ENCODE data around the gene PEX26. TPM values are rescaled to one million over a fixed set of nuclear protein-coding genes. Genes with fewer than 3 reads are reported as not detected.

The PEX26 gene
- total and polyA plus RNA-seq, 2 of the 13 experiments (the other 11 are each of a cell fraction or from before 2014, with no cell fraction given) = 10.6 to 25.1 TPM

- H2AFZ ChIP-seq (ENCODE audit: low read length) = no peak overlapping the region
- BruUV-seq (replicated peaks) = no TSS peak
- ATAC-seq = no peak
- no peaks in the 10 kb centered on the region for H3K79me2 ChIP-seq (ENCODE audit: insufficient read depth, low read length)
- no peak overlapping the region for H3K4me3 ChIP-seq (replicated peaks in 1 of 3; ENCODE audit: insufficient read depth in 1 of 3, low read depth in 2 of 3, low read length in 3 of 3)
- no peaks in the 10 kb centered on the region for H4K20me1 ChIP-seq (ENCODE audit: insufficient read depth, low read length)
- no peak for FAIRE-seq
- no peaks in the 10 kb centered on the region for H3K9me3 ChIP-seq (ENCODE audit: low read length)
- no peak overlapping the region for H3K9ac ChIP-seq (ENCODE audit: insufficient read depth, low read depth, low read length)
- no peaks in the 10 kb centered on the region for H3K27me3 ChIP-seq (ENCODE audit: control insufficient read depth in 1 of 2, insufficient read depth in 2 of 2, low read length in 2 of 2)
- H3K27ac ChIP-seq (ENCODE audit: extremely low read length, insufficient read depth, low read length) = no peak overlapping the region
- no peak overlapping the region for H3K4me2 ChIP-seq (ENCODE audit: low read depth, low read length)
- no peak for TF ChIP-seq HNRNPLL (IDR thresholded peaks at IDR 0.05; ENCODE audit: low read depth, low read length, poor library complexity, severe bottlenecking)
- TF ChIP-seq ZNF484 (CRISPR knock-in tag; IDR thresholded peaks at IDR 0.05; ENCODE audit: borderline replicate concordance, low read depth) = no peak
- TF ChIP-seq ZNF468 (CRISPR knock-in tag; IDR thresholded peaks at IDR 0.05) = no peak
- TF ChIP-seq, protein P1, sequence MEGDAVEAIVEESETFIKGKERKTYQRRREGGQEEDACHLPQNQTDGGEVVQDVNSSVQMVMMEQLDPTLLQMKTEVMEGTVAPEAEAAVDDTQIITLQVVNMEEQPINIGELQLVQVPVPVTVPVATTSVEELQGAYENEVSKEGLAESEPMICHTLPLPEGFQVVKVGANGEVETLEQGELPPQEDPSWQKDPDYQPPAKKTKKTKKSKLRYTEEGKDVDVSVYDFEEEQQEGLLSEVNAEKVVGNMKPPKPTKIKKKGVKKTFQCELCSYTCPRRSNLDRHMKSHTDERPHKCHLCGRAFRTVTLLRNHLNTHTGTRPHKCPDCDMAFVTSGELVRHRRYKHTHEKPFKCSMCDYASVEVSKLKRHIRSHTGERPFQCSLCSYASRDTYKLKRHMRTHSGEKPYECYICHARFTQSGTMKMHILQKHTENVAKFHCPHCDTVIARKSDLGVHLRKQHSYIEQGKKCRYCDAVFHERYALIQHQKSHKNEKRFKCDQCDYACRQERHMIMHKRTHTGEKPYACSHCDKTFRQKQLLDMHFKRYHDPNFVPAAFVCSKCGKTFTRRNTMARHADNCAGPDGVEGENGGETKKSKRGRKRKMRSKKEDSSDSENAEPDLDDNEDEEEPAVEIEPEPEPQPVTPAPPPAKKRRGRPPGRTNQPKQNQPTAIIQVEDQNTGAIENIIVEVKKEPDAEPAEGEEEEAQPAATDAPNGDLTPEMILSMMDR (CRISPR knock-in tag; IDR thresholded peaks at IDR 0.05) = peak; percentile 50
- no peak for TF ChIP-seq PTBP1 (IDR thresholded peaks at IDR 0.05; ENCODE audit: low read depth, low read length, poor library complexity, severe bottlenecking)
- TF ChIP-seq, protein P2, sequence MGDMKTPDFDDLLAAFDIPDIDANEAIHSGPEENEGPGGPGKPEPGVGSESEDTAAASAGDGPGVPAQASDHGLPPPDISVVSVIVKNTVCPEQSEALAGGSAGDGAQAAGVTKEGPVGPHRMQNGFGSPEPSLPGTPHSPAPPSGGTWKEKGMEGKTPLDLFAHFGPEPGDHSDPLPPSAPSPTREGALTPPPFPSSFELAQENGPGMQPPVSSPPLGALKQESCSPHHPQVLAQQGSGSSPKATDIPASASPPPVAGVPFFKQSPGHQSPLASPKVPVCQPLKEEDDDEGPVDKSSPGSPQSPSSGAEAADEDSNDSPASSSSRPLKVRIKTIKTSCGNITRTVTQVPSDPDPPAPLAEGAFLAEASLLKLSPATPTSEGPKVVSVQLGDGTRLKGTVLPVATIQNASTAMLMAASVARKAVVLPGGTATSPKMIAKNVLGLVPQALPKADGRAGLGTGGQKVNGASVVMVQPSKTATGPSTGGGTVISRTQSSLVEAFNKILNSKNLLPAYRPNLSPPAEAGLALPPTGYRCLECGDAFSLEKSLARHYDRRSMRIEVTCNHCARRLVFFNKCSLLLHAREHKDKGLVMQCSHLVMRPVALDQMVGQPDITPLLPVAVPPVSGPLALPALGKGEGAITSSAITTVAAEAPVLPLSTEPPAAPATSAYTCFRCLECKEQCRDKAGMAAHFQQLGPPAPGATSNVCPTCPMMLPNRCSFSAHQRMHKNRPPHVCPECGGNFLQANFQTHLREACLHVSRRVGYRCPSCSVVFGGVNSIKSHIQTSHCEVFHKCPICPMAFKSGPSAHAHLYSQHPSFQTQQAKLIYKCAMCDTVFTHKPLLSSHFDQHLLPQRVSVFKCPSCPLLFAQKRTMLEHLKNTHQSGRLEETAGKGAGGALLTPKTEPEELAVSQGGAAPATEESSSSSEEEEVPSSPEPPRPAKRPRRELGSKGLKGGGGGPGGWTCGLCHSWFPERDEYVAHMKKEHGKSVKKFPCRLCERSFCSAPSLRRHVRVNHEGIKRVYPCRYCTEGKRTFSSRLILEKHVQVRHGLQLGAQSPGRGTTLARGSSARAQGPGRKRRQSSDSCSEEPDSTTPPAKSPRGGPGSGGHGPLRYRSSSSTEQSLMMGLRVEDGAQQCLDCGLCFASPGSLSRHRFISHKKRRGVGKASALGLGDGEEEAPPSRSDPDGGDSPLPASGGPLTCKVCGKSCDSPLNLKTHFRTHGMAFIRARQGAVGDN (CRISPR knock-in tag; IDR thresholded peaks at IDR 0.05) = peak; percentile 35
- no peak for TF ChIP-seq POLR2AphosphoS5 (IDR thresholded peaks at IDR 0.05; ENCODE audit: low read depth, low read length)
- no peaks in the 10 kb centered on the region for H3K36me3 ChIP-seq (replicated peaks in 1 of 2; ENCODE audit: control insufficient read depth in 1 of 2, insufficient read depth in 2 of 2, low read length in 2 of 2)
- no peak for DNase-seq (ENCODE audit: low spot score)
- in situ Hi-C loops (cut with HindIII; ENCODE audit: extremely low pct_ligation_motif_present, low pct_unique_long_range_greater_than_20kb) (no loop called here), intact Hi-C loops (cut with micrococcal nuclease; ENCODE audit: unreplicated experiment) (no loop called here)
- H3K4me1 ChIP-seq (ENCODE audit: insufficient read depth, low read length) = peaks cover 74% of the 10 kb centered on the region
- CTCF ChIA-PET (ENCODE audit: low intra/inter-chr PET ratio, low total read pairs) = interaction anchor here (1.5 kb wide), 1 partner anchor 235 kb away, joined by 3 read pairs; no protein-coding TSS in a partner anchor
- POLR2A ChIA-PET = interaction anchor here (0.6 to 2.8 kb wide), 4 partner anchors 9 to 27 kb away, joined by 3 to 13 read pairs (median 5); partner anchors contain the start of gene PEX26
- 50% methylated on average over 8 of the region's 9 CpGs for WGBS (ENCODE audit: low lambda C conversion rate)
Measured at GRCh38 chr22:18065256-18065655, 12.5 kb upstream of the PEX26 start.
